ENCODE results near the gene LRRIQ1. TPM values are rescaled to one million over a fixed set of nuclear protein-coding genes. Genes with fewer than 3 reads are reported as not detected.

The LRRIQ1 gene
- total RNA-seq, 1 experiment from 2014 or later, result 5.2 TPM

GRCh38 chr12:85041395-85041794, 5.2 kb downstream of the LRRIQ1 start:
- no peak overlapping the region for H3K27ac ChIP-seq
- ChIA-PET CTCF (no interaction called here), POLR2A (ENCODE audit: unreplicated experiment) (no interaction called here)
- H4K20me1 ChIP-seq (ENCODE audit: insufficient read depth), result no peaks in the 10 kb centered on the region
- TF ChIP-seq CTCF (conservative IDR thresholded peaks at IDR 0.05), result no peak
- no peak for TF ChIP-seq EZH2 (IDR thresholded peaks at IDR 0.05; ENCODE audit: low read depth)
- no peaks in the 10 kb centered on the region for H3K27me3 ChIP-seq (ENCODE audit: insufficient read depth, low read depth)
- no peak overlapping the region for H2AFZ ChIP-seq
- H3K9me2 ChIP-seq (ENCODE audit: insufficient read depth), result no peaks in the 10 kb centered on the region
- no peaks in the 10 kb centered on the region for H3K9me3 ChIP-seq (ENCODE audit: insufficient read depth, low read depth)
- no peaks in the 10 kb centered on the region for H3K79me2 ChIP-seq (ENCODE audit: low read depth)
- DNase-seq, result no peak
- H3K4me3 ChIP-seq, result no peak overlapping the region
- H3K36me3 ChIP-seq (ENCODE audit: low read depth), result no peaks in the 10 kb centered on the region
- no peaks in the 10 kb centered on the region for H3F3A ChIP-seq (ENCODE audit: insufficient read depth, low read depth)
- no TSS peak for BruUV-seq (replicated peaks)
- no peak overlapping the region for H3K4me2 ChIP-seq
- no peaks in the 10 kb centered on the region for H3K4me1 ChIP-seq (replicated peaks; ENCODE audit: insufficient read depth)
- intact Hi-C loops (cut with micrococcal nuclease; ENCODE audit: unreplicated experiment), result no loop called here

- H2AFZ ChIP-seq, result no peak overlapping the region
- H3F3A ChIP-seq (ENCODE audit: insufficient read depth, low read depth), result no peaks in the 10 kb centered on the region
- H4K20me1 ChIP-seq (ENCODE audit: insufficient read depth), result no peaks in the 10 kb centered on the region
- ChIA-PET POLR2A (ENCODE audit: unreplicated experiment) (no interaction called here), CTCF (no interaction called here)
- H3K27me3 ChIP-seq (ENCODE audit: insufficient read depth, low read depth), result no peaks in the 10 kb centered on the region
- no peaks in the 10 kb centered on the region for H3K9me2 ChIP-seq (ENCODE audit: insufficient read depth)
- BruUV-seq (replicated peaks), result no TSS peak
- TF ChIP-seq EZH2 (IDR thresholded peaks at IDR 0.05; ENCODE audit: low read depth), result no peak
- TF ChIP-seq CTCF (conservative IDR thresholded peaks at IDR 0.05), result no peak
- intact Hi-C loops (cut with micrococcal nuclease; ENCODE audit: unreplicated experiment), result no loop called here
- H3K4me2 ChIP-seq, result no peak overlapping the region
- H3K4me3 ChIP-seq, result no peak overlapping the region
- no peak overlapping the region for H3K27ac ChIP-seq
- no peaks in the 10 kb centered on the region for H3K9me3 ChIP-seq (ENCODE audit: insufficient read depth, low read depth)
- H3K36me3 ChIP-seq (ENCODE audit: low read depth), result no peaks in the 10 kb centered on the region
- H3K4me1 ChIP-seq (replicated peaks; ENCODE audit: insufficient read depth), result no peaks in the 10 kb centered on the region
- no peaks in the 10 kb centered on the region for H3K79me2 ChIP-seq (ENCODE audit: low read depth)
- DNase-seq, result no peak
Measured at GRCh38 chr12:85043829-85044228, 7.7 kb downstream of the LRRIQ1 start.

GRCh38 chr12:85057370-85057963, 21.3 kb downstream of the LRRIQ1 start:
- Histone ChIP-seq H3F3A (ENCODE audit: insufficient read depth, low read depth) (no peaks in the 10 kb centered on the region), H3K4me2 (no peak overlapping the region), H3K27me3 (ENCODE audit: insufficient read depth, low read depth) (no peaks in the 10 kb centered on the region), H3K36me3 (ENCODE audit: low read depth) (no peaks in the 10 kb centered on the region), H3K27ac (no peak overlapping the region), H3K4me3 (no peak overlapping the region), H3K4me1 (replicated peaks; ENCODE audit: insufficient read depth) (no peaks in the 10 kb centered on the region), H3K79me2 (ENCODE audit: low read depth) (no peaks in the 10 kb centered on the region), H4K20me1 (ENCODE audit: insufficient read depth) (no peaks in the 10 kb centered on the region; the same call in 1 of the 2 replicates), H3K9me3 (ENCODE audit: insufficient read depth, low read depth) (no peaks in the 10 kb centered on the region), H3K9me2 (ENCODE audit: insufficient read depth) (no peaks in the 10 kb centered on the region), H2AFZ (no peak overlapping the region)
- TF ChIP-seq EZH2 (IDR thresholded peaks at IDR 0.05; ENCODE audit: low read depth) (no peak), CTCF (conservative IDR thresholded peaks at IDR 0.05) (peak; percentile 92)
- CTCF ChIA-PET, result no interaction called here
- DNase-seq, result peak in 1 of 2 experiments; percentile 10
- intact Hi-C loops (cut with micrococcal nuclease; ENCODE audit: unreplicated experiment), result loop anchor here (1.0 kb wide), 1 partner anchor 183 kb away; no protein-coding TSS in a partner anchor
- no TSS peak for BruUV-seq (replicated peaks)
- POLR2A ChIA-PET (ENCODE audit: unreplicated experiment), result no interaction called here

Data from PC-9 (cell line).